Progenitor cell of endocrine pancreas (in vitro differentiated cells): ENCODE results near the gene S100A2. TPM values are rescaled to one million over a fixed set of nuclear protein-coding genes. Genes with fewer than 3 reads are reported as not detected.

ENCODE experiments used
- DNase-seq: peaks from one replicate; pipeline ENCODE4 v3.0.0; 2021; ENCODE audit warnings: low spot score; ENCODE audit not compliant: unreplicated experiment
- H3K27ac Mint-ChIP-seq: 2 replicates; pipeline ENCODE4 v1.8.0; 2021; ENCODE audit warnings: mild to moderate bottlenecking, moderate library complexity, mixed read lengths
- H3K27me3 Mint-ChIP-seq: 2 replicates; pipeline ENCODE4 v1.8.0; 2021; ENCODE audit warnings: mixed read lengths
- H3K36me3 Mint-ChIP-seq: 2 replicates; pipeline ENCODE4 v1.8.0; 2022; ENCODE audit warnings: mixed read lengths; ENCODE audit not compliant: insufficient read depth
- H3K4me1 Mint-ChIP-seq: 2 replicates; pipeline ENCODE4 v1.8.0; 2021; ENCODE audit warnings: low read depth, mixed read lengths
- H3K4me3 Mint-ChIP-seq: 2 replicates; pipeline ENCODE4 v1.8.0; 2021; ENCODE audit warnings: low read depth, mild to moderate bottlenecking, moderate library complexity, mixed read lengths
- H3K9me3 Mint-ChIP-seq: 2 replicates; pipeline ENCODE4 v1.8.0; 2021; ENCODE audit warnings: low read depth, mixed read lengths
- total RNA-seq: library from RNA; stranded (reverse); gene quantifications from 2 replicates; pipeline ENCODE4 v1.2.1, GENCODE V29; 2021
- TF ChIP-seq, protein P1 (sequence below): fragments of 200-600 bp; sonication (generic); IDR thresholded peaks from one replicate; pipeline ENCODE4 v1.5.0; 2021; ENCODE audit warnings: antibody characterized with exemption, mild to moderate bottlenecking; ENCODE audit not compliant: unreplicated experiment

The S100A2 gene
- total RNA-seq, 1 donor from 2014 or later = 0.36 TPM

DNA sequence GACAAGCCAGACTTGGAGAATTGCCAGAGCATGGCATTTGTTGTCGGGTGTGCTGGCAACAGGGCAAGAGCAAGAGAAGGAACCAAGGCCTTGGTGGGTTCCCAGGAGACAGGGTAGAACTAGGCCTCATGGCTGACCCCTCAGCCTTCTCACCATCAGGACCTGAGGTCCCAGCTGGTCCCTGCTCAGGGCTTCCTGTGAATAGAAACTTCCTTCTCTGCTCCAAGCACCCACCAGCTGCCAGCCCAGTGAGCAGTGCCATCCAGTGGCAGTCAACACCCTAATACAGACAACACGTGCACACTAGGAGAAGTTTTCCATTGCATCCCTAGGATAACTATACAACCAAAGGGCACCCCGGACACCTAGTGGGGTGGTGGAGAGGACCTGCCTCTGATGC is 52.6 kb downstream of the S100A2 start:
- H3K4me1 Mint-ChIP-seq = peaks cover 12% of the 10 kb centered on the region
- TF ChIP-seq, protein P1, sequence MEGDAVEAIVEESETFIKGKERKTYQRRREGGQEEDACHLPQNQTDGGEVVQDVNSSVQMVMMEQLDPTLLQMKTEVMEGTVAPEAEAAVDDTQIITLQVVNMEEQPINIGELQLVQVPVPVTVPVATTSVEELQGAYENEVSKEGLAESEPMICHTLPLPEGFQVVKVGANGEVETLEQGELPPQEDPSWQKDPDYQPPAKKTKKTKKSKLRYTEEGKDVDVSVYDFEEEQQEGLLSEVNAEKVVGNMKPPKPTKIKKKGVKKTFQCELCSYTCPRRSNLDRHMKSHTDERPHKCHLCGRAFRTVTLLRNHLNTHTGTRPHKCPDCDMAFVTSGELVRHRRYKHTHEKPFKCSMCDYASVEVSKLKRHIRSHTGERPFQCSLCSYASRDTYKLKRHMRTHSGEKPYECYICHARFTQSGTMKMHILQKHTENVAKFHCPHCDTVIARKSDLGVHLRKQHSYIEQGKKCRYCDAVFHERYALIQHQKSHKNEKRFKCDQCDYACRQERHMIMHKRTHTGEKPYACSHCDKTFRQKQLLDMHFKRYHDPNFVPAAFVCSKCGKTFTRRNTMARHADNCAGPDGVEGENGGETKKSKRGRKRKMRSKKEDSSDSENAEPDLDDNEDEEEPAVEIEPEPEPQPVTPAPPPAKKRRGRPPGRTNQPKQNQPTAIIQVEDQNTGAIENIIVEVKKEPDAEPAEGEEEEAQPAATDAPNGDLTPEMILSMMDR = no peak
- DNase-seq = no peak
- H3K36me3 Mint-ChIP-seq = no peaks in the 10 kb centered on the region
- H3K4me3 Mint-ChIP-seq = no peak overlapping the region
- peaks cover 3% of the 10 kb centered on the region for H3K27me3 Mint-ChIP-seq
- no peaks in the 10 kb centered on the region for H3K9me3 Mint-ChIP-seq
- no peak overlapping the region for H3K27ac Mint-ChIP-seq

Other genes starting within 250 kb of the S100A2 start
- gene PGLYRP4, start 217.0 kb downstream of the S100A2 start, total RNA-seq = not detected in 2 replicates
- gene S100A9, start 208.0 kb downstream of the S100A2 start, total RNA-seq = 0.91 and 0.95 TPM in 2 replicates
- gene S100A12, start 190.2 kb downstream of the S100A2 start, total RNA-seq = not detected in 2 replicates
- gene S100A8, start 174.8 kb downstream of the S100A2 start, total RNA-seq = not detected in 2 replicates
- gene S100A7A, start 149.3 kb downstream of the S100A2 start, total RNA-seq = not detected in 2 replicates
- gene S100A7, start 105.2 kb downstream of the S100A2 start, total RNA-seq = not detected in 2 replicates
- 12.5 and 14.8 TPM in 2 replicates for gene S100A6, start 29.9 kb downstream of the S100A2 start, total RNA-seq
- not detected in 2 replicates for gene S100A5, start 24.9 kb downstream of the S100A2 start, total RNA-seq
- 7.6 and 11.1 TPM in 2 replicates for gene S100A4, start 20.0 kb downstream of the S100A2 start, total RNA-seq
- 0.46 and 1.5 TPM in 2 replicates for gene S100A3, start 16.6 kb downstream of the S100A2 start, total RNA-seq
- gene S100A16, start 47.3 kb upstream of the S100A2 start, total RNA-seq = 46.8 and 50.2 TPM in 2 replicates
- 1.4 and 2.8 TPM in 2 replicates for gene S100A14, start 50.5 kb upstream of the S100A2 start, total RNA-seq
- gene S100A13, start 61.7 kb upstream of the S100A2 start, total RNA-seq = 63.6 and 67.5 TPM in 2 replicates
- 0.80 TPM in 1 of 2 replicates, not detected in the other for gene S100A1, start 62.6 kb upstream of the S100A2 start, total RNA-seq
- gene CHTOP, start 68.2 kb upstream of the S100A2 start, total RNA-seq = 128 and 129 TPM in 2 replicates
- 38.0 and 42.3 TPM in 2 replicates for gene SNAPIN, start 92.9 kb upstream of the S100A2 start, total RNA-seq
- 261 and 262 TPM in 2 replicates for gene ILF2, start 105.1 kb upstream of the S100A2 start, total RNA-seq
- gene NPR1, start 112.8 kb upstream of the S100A2 start, total RNA-seq = 0.41 and 0.51 TPM in 2 replicates
- gene INTS3, start 162.2 kb upstream of the S100A2 start, total RNA-seq = 145 and 152 TPM in 2 replicates
- 29.5 and 36.6 TPM in 2 replicates for gene SLC27A3, start 209.6 kb upstream of the S100A2 start, total RNA-seq